Glomerular visceral epithelial cell (primary cell): ENCODE results near the gene PLOD3.

Source experiments
- DNase-seq: peaks from one replicate; pipeline ENCODE4 v3.0.0-alpha.2; 2016; ENCODE audit errors: extremely low spot score

Gene PLOD3

GRCh38 chr7:101180130-101180755 is 37.1 kb downstream of the PLOD3 start, which contains the start of gene NAT16:
Gene NAT16 (minus strand): TSS chr7:101180293. CDS start chr7:101174807, 5,486 bp downstream.
- DNase-seq = no peak

GRCh38 chr7:101179713-101180112 is 37.7 kb downstream of the PLOD3 start:
- no peak for DNase-seq

DNA sequence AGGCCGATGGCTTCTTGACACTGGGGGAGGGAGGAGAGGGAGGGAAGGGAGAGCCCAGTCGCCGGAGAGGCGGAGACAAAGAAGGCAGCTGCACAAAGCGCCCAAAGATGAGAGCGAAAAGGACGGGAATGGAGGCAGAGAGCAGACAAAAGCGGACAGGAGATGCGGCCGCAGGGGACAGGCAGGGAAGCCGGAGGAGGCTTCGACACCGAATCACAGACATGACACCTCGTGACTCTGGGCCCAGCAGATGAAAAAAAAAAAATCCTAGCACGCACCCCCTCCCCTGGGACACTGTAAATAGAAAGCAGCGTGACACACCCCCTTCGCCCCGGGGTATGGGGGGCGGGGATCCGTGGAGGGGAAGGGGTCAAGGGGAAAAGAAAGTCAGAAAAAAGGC is 38.3 kb downstream of the PLOD3 start:
- DNase-seq = no peak

DNA sequence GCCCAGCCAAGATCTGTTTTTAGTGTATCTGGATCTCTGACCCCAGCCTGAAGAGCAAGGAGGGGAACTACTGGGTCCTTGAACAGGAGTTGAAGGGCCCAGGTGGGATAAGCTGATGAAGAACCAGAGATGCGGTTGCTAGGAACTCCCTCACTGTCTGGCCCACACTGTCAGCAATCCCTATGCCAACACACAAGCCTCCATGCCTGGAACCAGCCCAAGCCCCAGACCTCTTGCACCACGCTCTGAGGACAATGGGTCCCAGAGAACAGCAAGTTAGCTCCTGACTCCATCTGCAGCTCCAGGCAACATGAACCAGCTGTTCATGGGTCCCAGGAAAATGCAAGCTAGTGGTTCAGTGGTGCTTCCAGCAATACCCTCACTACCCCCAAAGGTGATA is 39.7 kb downstream of the PLOD3 start:
- DNase-seq = no peak

- DNase-seq = no peak
Measured at GRCh38 chr7:101175664-101176063, 41.7 kb downstream of the PLOD3 start.

DNA sequence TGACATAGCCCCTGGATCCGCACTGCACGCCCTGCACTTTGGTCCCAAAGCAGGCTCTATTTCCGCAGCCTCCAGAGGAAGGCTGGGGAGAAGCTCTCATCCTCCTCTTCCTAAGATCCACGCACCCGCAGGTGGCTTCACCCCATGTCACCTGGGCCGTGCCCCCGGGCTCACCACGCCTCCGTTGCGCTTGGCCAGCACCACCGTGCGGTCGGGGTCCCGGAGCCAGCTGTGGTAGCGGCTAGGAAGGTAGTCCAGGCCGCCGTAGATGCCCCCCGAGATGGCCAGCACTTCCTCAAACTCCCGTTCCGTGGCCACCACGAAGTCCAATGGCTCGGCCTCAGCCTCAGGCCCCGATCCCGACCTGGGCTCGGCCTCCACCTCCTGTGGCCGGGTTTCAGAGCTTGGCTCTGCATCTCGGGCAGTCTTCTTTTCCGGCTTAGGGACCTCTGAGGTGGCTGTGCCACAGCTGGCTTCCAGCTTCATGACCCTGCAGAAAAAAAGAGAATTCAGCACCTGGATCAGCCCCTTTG is 43.0 kb downstream of the PLOD3 start:
- DNase-seq = no peak

GRCh38 chr7:101173752-101174244 is 43.6 kb downstream of the PLOD3 start:
- DNase-seq = peak; percentile 56

- peak; percentile 81 for DNase-seq
Measured at GRCh38 chr7:101172854-101173751, 44.3 kb downstream of the PLOD3 start.

DNA sequence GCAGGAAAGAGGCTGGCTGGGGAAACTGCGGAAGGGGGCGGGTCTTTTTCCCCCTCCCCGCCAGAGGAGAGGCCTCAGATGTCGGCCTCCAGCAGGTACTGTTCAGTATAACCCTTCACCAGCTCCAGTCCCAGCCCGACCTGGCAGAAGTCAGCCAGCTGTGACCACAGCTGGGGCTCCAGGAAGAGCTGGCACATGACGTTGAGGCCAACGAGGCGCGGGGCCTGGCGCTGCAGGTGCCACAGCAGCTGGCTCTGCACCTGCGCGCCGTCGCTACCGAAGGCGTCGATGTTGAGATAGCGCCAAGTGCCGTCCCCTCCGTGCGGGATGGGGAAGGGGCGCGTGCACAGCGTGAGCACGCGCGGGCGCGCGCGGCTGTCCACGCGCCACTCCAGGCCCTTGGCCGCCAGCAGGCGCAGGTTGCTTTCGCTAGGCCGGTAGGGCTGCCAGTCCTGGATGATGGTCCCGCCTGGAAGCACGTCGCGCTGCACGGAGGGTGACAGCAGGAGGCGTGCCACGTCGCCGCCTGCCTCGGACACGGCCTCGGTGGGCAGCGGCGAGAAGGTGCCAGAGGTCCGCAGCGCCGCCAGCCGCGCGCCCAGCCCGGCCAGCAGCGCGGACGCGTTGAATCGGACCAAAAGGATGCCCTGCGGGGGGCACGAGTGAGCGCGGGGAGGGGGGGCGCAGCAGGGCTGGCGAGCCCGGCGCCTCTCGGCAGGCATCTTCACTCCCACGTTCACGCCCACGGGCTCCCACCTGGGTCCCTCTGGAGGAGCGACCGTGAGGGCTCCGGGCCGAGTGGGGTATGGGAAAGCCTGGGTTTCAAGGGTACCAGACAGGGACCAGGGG is 45.2 kb downstream of the PLOD3 start:
- peak; percentile 44 for DNase-seq

GRCh38 chr7:101171442-101171837 is 45.9 kb downstream of the PLOD3 start:
- DNase-seq = no peak

- no peak for DNase-seq
Measured at GRCh38 chr7:101170617-101171441, 46.6 kb downstream of the PLOD3 start.

DNA sequence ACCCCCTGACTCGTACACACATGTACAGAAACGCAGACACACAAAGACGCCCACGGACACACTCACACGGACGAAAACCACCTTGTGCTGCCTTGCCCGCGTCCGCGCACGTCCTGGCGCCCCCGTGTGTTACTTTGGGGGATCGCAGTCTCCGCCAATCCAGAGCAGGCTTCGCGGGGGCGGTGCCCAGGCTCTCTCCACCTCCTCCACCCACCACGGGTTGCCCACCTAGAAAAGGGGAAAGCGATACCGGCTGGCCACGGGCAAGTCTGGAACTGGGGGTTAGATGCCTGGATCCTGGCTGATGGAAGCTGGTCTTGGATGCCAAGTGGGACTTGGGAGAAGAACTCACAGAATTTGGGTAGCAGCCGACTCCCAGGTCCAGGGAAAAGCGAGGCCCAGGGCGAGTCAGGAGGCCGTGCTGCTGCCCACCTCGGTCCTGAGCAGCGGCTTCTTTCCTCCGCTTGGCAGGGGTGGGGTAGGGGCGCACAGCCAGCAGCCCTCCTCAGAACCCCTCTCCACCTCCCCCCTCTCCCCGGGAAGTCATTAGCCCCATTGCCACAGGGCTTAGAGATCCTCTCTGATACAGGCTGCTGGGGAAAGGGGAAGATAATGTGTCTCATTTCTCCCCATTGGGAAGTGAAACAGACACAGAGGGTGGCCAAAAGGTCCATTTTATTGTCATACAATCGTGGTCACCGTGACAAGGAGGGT is 47.4 kb downstream of the PLOD3 start:
- peak; percentile 59 for DNase-seq

DNA sequence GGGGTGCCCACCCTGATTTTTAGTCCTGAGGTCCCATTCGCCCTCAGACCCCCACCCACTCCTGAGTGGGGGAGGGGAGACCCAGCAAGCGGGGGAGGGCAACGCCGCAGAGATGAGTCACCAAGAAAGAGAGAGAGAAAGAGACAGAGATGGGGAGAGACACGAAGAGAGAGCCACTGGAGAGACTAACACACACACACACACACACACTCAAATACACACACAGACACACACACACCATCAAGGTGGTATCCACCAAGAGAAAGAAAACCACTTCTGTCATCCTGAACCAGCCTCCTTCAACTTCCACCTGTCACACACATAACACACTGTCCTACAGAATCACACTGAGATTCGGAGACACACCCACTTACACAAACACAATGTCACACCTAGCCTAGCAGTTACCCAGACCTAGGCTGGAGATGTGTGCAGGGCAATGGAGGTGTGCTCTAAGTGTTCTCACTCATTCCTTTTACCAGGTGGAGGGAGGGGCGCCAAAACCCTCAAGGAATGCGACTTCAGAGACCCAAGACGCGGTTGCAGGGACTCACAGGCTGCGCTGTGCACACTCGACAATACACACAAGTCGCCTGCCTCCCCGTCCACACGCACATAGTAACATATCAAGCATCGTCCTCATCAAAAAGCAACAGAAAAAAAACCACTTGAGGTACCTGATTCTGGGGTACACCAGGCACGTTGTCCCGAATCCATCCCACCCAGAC is 48.1 kb downstream of the PLOD3 start:
- no peak for DNase-seq

DNA sequence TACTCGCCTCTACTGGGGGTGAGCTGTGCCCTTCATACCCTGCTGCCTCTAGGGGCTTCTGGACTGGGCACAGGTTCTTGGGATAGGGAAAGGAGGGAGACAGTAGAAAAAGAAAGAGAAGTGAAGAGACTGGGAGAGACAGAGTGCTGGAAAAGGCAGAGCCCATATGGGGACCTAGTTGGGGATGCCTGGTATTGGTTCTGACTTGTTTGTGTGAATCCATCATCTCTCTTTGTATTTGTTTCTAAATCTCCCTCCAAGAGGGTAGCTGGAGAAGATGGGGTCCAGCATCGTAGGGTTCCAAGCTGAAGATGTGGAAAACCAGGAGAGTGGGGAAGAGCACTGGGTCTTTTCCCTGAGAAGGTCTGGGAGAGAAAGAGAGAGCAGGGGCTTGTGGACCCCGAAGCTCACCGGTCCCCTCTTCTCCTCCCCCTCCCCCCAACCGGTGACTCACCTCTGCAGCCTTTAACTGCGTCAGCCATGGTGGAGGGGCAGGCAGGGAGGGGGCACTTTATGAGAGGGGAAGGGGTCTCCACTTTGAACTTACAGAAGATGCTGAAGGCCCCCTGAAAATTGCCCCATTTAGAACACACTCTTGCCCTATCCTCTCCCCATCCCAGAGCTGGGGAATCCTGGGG is 48.9 kb downstream of the PLOD3 start:
- DNase-seq = no peak

DNA sequence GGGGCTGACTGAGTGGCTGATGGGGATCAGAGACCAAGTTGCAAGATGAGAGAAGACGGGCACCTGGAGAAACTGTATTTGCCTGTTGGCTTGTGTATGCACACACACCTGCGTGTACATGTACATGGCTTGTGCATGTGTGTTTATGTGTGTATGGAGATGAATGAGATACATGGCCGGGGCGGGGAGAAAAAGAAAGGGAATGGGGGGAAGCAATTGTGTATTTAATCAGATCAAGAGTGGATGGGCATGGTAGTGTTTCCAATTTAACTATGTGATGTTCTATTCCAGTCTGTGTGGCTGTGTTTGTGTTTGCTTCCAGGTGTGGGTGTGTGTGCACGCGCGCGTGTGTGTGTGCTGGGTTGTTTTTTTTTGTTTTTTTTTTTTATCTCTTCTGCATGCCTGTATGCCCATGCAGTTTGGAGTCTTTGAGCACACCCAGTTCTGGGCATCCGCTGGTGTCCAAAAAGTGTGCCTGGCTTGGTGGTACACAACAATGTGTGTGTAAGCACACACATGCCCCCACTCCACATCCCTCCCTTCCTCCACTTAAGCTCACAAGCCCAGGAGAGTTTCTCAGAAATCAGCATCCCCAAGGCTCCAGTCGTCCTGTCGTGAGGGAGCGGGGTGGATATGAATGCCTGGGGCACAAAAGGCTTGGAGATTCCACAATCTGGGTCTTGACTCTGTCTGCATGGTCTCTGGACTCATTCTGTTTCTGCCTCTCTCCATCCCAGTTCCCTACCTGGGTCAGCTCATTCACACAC is 49.6 kb downstream of the PLOD3 start:
- no peak for DNase-seq

DNA sequence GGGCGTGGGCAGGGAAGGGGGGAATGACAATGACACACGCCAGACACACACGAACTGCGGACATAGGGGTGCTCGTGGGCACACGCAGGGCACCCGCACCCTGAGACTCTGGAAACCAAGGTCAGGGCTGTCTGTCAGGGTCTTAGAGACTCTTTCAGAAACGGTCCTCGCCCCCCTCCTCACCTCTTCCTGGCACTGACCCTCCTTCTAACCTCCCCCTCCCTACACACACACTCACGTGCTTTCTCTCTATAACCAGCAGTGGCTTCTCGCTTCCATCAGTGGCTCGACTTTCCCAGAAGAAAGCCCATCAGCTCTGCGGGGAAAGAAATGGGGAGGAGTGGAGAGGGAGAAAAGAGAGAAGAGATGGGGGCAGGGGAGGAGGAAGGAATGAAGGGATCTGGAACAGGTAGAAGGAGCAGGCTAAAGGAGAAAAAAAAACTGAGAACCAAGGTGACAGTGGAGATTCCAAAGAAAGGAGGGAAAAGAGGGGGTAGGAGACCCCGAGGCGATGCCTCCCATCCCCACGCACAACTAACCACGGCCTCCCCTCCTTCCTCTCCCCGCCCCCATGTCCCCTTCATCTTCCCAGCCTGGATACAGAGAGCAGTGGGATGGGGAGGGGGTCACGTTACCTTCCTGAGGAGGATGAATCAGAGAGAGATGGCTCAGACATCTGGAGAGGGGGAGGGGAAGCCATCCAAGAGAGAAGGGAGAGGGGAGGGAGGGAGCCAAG is 50.3 kb downstream of the PLOD3 start:
- DNase-seq = no peak

- DNase-seq = no peak
Measured at GRCh38 chr7:101166648-101166908, 50.8 kb downstream of the PLOD3 start.
